ENCODE measurements around the gene SERPINA1. TPM values are rescaled to one million over a fixed set of nuclear protein-coding genes. Genes with fewer than 3 reads are reported as not detected.
"Not testable (repeated sequence)": the region's sequence is repeated elsewhere in the genome, so short reads cannot be mapped to it uniquely, and the experiment has no call there.

SERPINA1 gene
- total and polyA plus RNA-seq, 7 donors, result 0.78 to 5.5 (median 3.0) TPM

DNA sequence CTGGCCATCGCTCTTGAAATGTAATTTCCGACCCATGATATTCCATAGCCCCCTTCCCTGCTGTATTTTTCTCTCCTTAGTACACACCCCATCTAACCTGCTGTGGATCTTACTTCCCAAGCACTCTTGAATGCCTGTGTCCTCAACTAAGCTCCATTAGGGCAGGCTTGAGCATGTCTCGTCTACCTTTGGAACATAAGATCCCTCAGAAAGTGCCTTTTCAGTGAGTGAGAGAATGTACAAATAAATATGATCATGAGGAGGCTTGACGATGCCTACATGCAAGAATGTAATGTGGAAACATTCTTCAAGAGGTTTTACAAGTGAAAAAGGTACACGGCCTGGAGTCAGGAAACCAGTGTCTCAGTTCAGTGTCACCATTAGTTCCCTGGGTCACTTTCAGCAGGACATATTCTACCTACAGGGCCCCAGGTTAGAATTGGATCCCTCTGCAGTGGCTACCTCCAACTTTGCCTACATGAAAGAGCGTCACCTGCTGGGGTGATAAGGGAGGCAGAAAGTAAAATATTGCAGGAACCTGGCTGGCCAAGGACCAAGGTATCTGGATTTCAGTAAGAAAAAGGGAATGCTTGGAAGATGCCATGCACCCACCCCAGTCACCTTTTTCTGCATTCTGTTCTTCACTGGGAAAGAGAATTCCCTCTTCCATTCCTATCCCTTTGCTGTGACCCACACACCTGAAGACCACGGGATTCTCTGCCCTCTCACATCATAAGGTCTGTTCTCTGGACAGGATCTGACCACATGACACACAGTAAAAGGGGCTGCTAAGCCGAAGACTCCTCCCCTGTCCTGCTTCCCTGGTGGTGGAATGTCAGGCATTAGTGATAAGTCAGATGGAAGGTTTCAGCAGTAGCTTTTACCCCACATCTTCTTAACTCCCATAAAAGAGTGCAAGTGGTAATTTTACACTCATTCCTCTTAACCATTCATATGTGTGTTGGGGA is 24.6 kb upstream of the SERPINA1 start:
- WGBS, 3 donors, result 68 to 75% (median 70%) methylated on average over 8 of the region's 8 CpGs
- ATAC-seq, result no peak

GRCh38 chr14:94411638-94412037 is 23.2 kb upstream of the SERPINA1 start:
- TF ChIP-seq, protein P1, sequence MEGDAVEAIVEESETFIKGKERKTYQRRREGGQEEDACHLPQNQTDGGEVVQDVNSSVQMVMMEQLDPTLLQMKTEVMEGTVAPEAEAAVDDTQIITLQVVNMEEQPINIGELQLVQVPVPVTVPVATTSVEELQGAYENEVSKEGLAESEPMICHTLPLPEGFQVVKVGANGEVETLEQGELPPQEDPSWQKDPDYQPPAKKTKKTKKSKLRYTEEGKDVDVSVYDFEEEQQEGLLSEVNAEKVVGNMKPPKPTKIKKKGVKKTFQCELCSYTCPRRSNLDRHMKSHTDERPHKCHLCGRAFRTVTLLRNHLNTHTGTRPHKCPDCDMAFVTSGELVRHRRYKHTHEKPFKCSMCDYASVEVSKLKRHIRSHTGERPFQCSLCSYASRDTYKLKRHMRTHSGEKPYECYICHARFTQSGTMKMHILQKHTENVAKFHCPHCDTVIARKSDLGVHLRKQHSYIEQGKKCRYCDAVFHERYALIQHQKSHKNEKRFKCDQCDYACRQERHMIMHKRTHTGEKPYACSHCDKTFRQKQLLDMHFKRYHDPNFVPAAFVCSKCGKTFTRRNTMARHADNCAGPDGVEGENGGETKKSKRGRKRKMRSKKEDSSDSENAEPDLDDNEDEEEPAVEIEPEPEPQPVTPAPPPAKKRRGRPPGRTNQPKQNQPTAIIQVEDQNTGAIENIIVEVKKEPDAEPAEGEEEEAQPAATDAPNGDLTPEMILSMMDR (IDR thresholded peaks at IDR 0.05), result no peak
- DNase-seq (no peak), ATAC-seq (no peak)
- no peak overlapping the region for H3K4me3 ChIP-seq
- no peaks in the 10 kb centered on the region for H3K4me1 ChIP-seq
- peaks cover 0 to 3% (median 0%) of the 10 kb centered on the region in 3 donors for H3K27me3 ChIP-seq (ENCODE audit: insufficient read depth in 3 of 3, low read length in 2 of 3)
- H3K9me3 ChIP-seq, result peaks cover 12% of the 10 kb centered on the region
- 10 to 19% (median 11%) methylated on average over 1 of the region's 1 CpG for WGBS, 3 donors
- intact Hi-C loops (cut with DNase I), result no loop called here
- no peaks in the 10 kb centered on the region for H3K36me3 ChIP-seq (ENCODE audit: insufficient read depth in 1 of 2, low read depth in 1 of 2)
- no peak overlapping the region for H3K27ac ChIP-seq

More for the DNA sequence above, 24.6 kb upstream of the SERPINA1 start:
- no peak overlapping the region for H3K4me3 ChIP-seq
- no peak overlapping the region for H3K27ac ChIP-seq
- H3K9me3 ChIP-seq, result no peaks in the 10 kb centered on the region
- TF ChIP-seq, protein P1 (IDR thresholded peaks at IDR 0.05), result no peak
- no peaks in the 10 kb centered on the region for H3K4me1 ChIP-seq
- intact Hi-C loops (cut with DNase I), result no loop called here
- no peak for DNase-seq
- H3K36me3 ChIP-seq (ENCODE audit: insufficient read depth in 1 of 2, low read depth in 1 of 2), result no peaks in the 10 kb centered on the region
- no peaks in the 10 kb centered on the region for H3K27me3 ChIP-seq (ENCODE audit: insufficient read depth in 3 of 3, low read length in 2 of 3)

DNA sequence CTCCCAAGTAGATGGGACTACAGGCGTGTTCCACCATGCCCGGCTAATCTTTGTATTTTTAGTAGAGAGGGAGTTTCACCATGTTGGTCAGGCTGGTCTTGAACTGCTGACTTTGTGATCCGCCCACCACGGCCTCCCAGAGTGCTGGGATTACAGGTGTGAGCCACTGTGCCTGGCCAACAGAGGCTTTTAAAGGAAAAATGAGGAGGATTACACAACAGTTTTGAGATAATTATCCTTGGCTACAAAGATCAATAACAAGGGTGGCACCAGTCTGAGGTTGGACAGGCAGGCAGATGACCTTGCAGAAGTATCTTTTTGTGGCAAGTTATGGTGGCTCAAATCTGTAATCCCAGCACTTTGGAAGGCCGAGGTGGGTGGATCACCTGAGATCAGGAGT is 21.0 kb upstream of the SERPINA1 start:
- WGBS, 3 donors, result 83 to 91% (median 84%) methylated on average over 5 of the region's 5 CpGs
- H3K36me3 ChIP-seq (ENCODE audit: insufficient read depth in 1 of 2, low read depth in 1 of 2); H3K4me1 ChIP-seq; ATAC-seq; DNase-seq; intact Hi-C loops (cut with DNase I); H3K27me3 ChIP-seq (ENCODE audit: insufficient read depth in 3 of 3, low read length in 2 of 3); H3K27ac ChIP-seq; H3K4me3 ChIP-seq: not testable (repeated sequence)
- H3K9me3 ChIP-seq, result peaks cover 17% of the 10 kb centered on the region

DNA sequence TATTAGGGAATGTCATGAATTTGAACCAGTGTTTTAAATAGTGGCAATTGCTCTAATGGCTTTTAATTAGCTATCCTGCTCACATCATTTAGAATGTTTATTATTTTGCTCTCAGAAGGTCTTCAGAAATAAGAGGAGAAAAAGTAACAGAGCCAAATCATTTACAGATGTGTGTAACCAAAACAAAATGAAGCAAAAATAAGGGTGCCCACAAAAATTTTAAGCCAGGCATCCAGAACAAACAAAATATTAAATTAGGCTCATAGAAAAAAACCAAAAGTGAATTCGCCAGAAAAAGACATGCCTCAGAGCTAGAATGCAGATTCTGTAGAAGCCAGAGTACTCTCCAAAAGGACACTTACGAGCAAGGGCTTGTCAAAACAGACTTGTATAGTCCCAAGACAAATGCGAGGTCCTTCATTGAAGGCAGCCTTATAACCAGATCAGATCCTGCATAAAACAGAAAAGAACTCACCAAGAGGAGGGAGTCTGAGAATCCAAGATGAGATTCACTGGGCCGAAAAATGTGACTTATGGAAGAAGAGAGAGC is 20.2 kb upstream of the SERPINA1 start:
- 79 to 82% (median 82%) methylated on average over 4 of the region's 4 CpGs for WGBS, 3 donors
- H3K27ac ChIP-seq, result no peak overlapping the region
- no peak overlapping the region for H3K4me3 ChIP-seq
- TF ChIP-seq, protein P1 (IDR thresholded peaks at IDR 0.05), result no peak
- no peak for ATAC-seq
- no peaks in the 10 kb centered on the region for H3K4me1 ChIP-seq
- peaks cover 17% of the 10 kb centered on the region for H3K9me3 ChIP-seq
- no peak for DNase-seq
- intact Hi-C loops (cut with DNase I), result no loop called here
- H3K36me3 ChIP-seq (ENCODE audit: insufficient read depth in 1 of 2, low read depth in 1 of 2), result no peaks in the 10 kb centered on the region
- H3K27me3 ChIP-seq (ENCODE audit: insufficient read depth in 3 of 3, low read length in 2 of 3), result peaks cover 0 to 5% (median 5%) of the 10 kb centered on the region in 3 donors

DNA sequence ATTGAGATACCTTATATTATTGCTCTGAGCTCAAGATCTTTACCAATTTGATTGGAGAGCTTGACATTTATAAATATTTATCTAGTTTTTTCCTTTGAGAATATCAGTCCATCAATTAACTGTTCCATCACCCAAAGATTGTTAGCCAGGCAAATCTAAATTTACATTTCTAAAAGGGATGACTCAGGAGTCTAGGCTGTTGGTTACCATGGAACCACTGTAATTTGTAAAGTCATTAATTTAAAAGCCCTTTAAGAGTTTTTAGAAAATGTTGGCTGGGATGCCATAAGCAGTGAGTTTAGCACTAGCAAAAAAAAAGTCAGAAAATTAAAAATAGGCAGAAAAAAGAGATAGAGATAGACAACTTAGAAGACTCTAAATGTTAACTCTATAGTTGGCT is 19.5 kb upstream of the SERPINA1 start:
- no peak for ATAC-seq
- intact Hi-C loops (cut with DNase I), result no loop called here

More for the DNA sequence above, 19.5 kb upstream of the SERPINA1 start:
- no peak overlapping the region for H3K27ac ChIP-seq
- TF ChIP-seq, protein P1 (IDR thresholded peaks at IDR 0.05), result no peak
- no peak for DNase-seq
- no peak overlapping the region for H3K4me3 ChIP-seq
- no peaks in the 10 kb centered on the region for H3K4me1 ChIP-seq
- no peaks in the 10 kb centered on the region for H3K36me3 ChIP-seq (ENCODE audit: insufficient read depth in 1 of 2, low read depth in 1 of 2)
- peaks cover 0 to 5% (median 5%) of the 10 kb centered on the region in 3 donors for H3K27me3 ChIP-seq (ENCODE audit: insufficient read depth in 3 of 3, low read length in 2 of 3)
- H3K9me3 ChIP-seq, result peaks cover 17% of the 10 kb centered on the region

All from psoas muscle (tissue), 8 donors.